SK-N-MC (cell line): ENCODE measurements around the gene RAB8A.

Experiments used
- EZH2 ChIP-seq: fragments of 200-600 bp; sonication (generic); IDR thresholded peaks from one replicate; pipeline ENCODE4 v1.6.1; 2017; ENCODE audit warnings: antibody characterized with exemption
- POLR2AphosphoS5 ChIP-seq: IDR thresholded peaks from 2 replicates; pipeline ENCODE4 v1.6.1; 2012; ENCODE audit warnings: mild to moderate bottlenecking, low read depth, low read length, borderline replicate concordance

DNA sequence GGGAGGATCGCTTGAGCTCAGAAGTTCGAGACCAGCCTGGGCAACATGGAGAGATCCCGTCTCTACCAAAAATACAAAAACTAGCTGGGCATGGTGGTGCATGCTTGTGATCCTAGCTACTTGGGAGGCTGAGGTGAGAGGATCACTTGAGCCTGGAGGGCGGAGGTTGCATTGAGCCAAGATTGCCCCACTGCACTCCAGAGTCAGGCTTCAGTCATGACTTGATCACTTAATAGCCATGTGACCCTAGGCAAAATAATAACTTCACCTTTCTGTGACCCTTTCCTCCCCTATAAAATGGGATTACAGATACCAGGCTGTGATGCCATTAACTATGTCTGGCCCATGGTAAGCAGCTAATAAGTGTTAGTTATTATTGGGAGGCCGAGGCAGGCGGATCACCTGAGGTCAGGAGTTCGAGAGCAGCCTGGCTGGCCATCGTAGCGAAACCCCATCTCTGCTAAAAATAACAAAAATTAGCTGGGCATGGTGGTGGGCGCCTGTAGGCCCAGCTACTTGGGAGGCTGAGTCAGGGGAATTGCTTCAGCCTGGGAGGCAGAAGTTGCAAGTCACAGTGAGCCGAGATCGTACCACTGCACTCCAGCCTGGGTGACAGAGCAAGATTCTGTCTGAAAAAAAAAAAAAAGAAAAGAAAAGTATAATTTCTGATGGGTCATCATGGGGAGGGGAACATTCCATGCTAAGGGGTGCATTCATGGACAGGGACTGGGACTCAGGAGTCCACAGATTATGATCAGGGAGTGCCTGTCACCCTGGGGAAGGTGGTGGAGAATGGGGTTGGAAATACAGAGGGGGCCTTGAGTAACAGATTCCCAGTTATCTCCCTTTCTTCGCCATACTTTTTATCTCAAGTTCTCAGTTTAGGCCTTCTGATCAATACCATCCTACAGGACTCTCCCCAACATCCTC lies 19.9 kb upstream of the RAB8A start:
- TF ChIP-seq EZH2 (no peak), POLR2AphosphoS5 (no peak)
